Karpas-422 (cell line): ENCODE results near the gene HHLA2. TPM values are rescaled to one million over a fixed set of nuclear protein-coding genes. Genes with fewer than 3 reads are reported as not detected.
"Not testable (repeated sequence)": the region's sequence is repeated elsewhere in the genome, so short reads cannot be mapped to it uniquely, and the experiment has no call there.

ENCODE experiments used
- DNase-seq: peaks from one replicate; pipeline ENCODE4 v3.0.0-alpha.2; 2015
- H2AFZ ChIP-seq: fragments of 200-600 bp; sonication (generic); 2 replicates; pipeline ENCODE4 v1.6.1; 2014; ENCODE audit warnings: antibody characterized with exemption, low read length, mixed read lengths
- H3K27ac ChIP-seq: fragments of 200-600 bp; sonication (generic); 2 replicates; pipeline ENCODE4 v1.5.1; 2014; ENCODE audit warnings: mild to moderate bottlenecking, low read length, moderate library complexity
- H3K27me3 ChIP-seq: fragments of 200-600 bp; sonication (generic); 2 replicates; pipeline ENCODE4 v1.6.1; 2014; ENCODE audit warnings: low read length, mixed read lengths
- H3K36me3 ChIP-seq: fragments of 200-600 bp; sonication (generic); 2 replicates; pipeline ENCODE4 v1.6.1; 2014; ENCODE audit warnings: low read length, mixed read lengths; ENCODE audit not compliant: insufficient read depth
- H3K4me1 ChIP-seq: fragments of 200-600 bp; sonication (generic); 2 replicates; pipeline ENCODE4 v1.6.1; 2014; ENCODE audit warnings: mild to moderate bottlenecking, low read length, mixed read lengths
- H3K4me2 ChIP-seq: fragments of 200-600 bp; sonication (generic); 2 replicates; pipeline ENCODE4 v1.6.1; 2014; ENCODE audit warnings: low read length, low read depth, mild to moderate bottlenecking; ENCODE audit not compliant: poor library complexity, severe bottlenecking
- H3K4me3 ChIP-seq: fragments of 200-600 bp; sonication (generic); 2 replicates; pipeline ENCODE4 v1.5.1; 2014; ENCODE audit warnings: mild to moderate bottlenecking, antibody characterized with exemption, low read length, mixed read lengths
- H3K79me2 ChIP-seq: fragments of 200-600 bp; sonication (generic); 2 replicates; pipeline ENCODE4 v1.6.1; 2014; ENCODE audit warnings: mild to moderate bottlenecking, low read length, mixed read lengths
- H3K9ac ChIP-seq: fragments of 200-600 bp; sonication (generic); 2 replicates; pipeline ENCODE4 v1.6.0; 2014; ENCODE audit warnings: low read length
- H3K9me2 ChIP-seq: fragments of 200-600 bp; sonication (generic), shearing (Covaris generic); replicated peaks from 2 replicates; pipeline ENCODE4 v1.6.0; 2014; ENCODE audit warnings: mild to moderate bottlenecking, low read length, moderate library complexity; ENCODE audit not compliant: insufficient read depth
- H3K9me3 ChIP-seq: fragments of 300-700, 200-600 bp; sonication (generic); 2 replicates; pipeline ENCODE4 v1.6.1; 2014; ENCODE audit warnings: low read length, mixed read lengths
- H4K20me1 ChIP-seq: fragments of 200-600 bp; sonication (generic); 2 replicates; pipeline ENCODE4 v1.6.1; 2014; ENCODE audit warnings: mild to moderate bottlenecking, antibody characterized with exemption, low read length, low read depth; ENCODE audit not compliant: insufficient read depth
- total RNA-seq: library from RNA; depleted of rRNA; stranded (reverse); fragments of >200 nt; shearing (Covaris generic); gene quantifications from 2 replicates; pipeline ENCODE4 v1.2.3, GENCODE V29; 2014; ENCODE audit warnings: low replicate concordance; rRNA removed

HHLA2 gene, protein sequence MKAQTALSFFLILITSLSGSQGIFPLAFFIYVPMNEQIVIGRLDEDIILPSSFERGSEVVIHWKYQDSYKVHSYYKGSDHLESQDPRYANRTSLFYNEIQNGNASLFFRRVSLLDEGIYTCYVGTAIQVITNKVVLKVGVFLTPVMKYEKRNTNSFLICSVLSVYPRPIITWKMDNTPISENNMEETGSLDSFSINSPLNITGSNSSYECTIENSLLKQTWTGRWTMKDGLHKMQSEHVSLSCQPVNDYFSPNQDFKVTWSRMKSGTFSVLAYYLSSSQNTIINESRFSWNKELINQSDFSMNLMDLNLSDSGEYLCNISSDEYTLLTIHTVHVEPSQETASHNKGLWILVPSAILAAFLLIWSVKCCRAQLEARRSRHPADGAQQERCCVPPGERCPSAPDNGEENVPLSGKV
- not detected in 2 replicates for total RNA-seq

DNA sequence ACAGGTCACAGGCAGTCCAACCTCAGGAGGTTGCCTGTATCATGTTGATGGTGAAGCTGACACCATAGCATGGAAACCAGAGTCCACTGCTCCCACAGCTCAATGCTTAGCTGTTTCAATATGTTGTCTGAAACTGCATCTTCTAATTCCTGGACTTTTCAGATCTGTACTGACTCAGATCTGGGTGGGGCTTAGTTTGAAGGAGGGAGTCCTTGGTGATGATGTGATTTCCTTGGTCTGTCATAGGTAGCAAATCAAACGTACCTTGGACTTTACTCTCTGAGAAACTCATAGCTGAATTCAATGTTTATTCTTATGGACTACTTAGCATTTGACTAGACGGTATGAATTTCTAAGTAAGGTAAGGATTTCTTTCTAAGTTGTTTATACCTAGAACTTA, at the start of gene HHLA2:
TSS of gene HHLA2 (plus strand) at position 310 of the 400 bp plus-strand sequence. CDS start 55,266 bp downstream, outside the sequence.
- H3K36me3 ChIP-seq: no peaks in the 10 kb centered on the region
- no peaks in the 10 kb centered on the region for H3K4me1 ChIP-seq
- H3K79me2 ChIP-seq: no peaks in the 10 kb centered on the region
- no peaks in the 10 kb centered on the region for H3K9me2 ChIP-seq
- H3K4me3 ChIP-seq: no peak within 1 kb of the TSS
- no peak within 1 kb of the TSS for H3K27ac ChIP-seq
- no peaks in the 10 kb centered on the region for H4K20me1 ChIP-seq
- H3K4me2 ChIP-seq: no peak within 1 kb of the TSS
- H3K9ac ChIP-seq: no peak within 1 kb of the TSS
- H2AFZ ChIP-seq: no peak within 1 kb of the TSS
- no peaks in the 10 kb centered on the region for H3K27me3 ChIP-seq
- DNase-seq: no peak
- H3K9me3 ChIP-seq: no peaks in the 10 kb centered on the region

DNA sequence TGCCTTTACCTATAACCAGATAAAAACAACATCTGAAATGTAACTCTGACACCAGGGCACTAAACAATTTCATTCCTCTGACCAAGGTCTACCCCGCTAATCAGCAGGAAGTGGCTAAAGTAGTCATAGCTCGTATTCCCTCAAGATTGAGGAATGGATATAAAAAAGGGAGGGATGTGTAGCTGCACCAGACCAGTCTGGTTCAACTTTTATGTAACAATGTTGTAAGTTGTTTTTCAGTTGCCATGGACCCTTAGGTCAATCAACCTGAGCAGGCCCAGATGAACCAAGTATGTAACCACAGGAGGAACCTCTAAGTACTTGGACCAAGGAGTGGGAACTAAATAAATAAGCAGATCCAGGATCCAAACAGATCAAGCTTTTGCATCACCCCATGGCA, 45.7 kb upstream of the HHLA2 start:
- Histone ChIP-seq H3K9ac (no peak overlapping the region), H3K27me3 (no peaks in the 10 kb centered on the region), H3K4me2 (no peak overlapping the region), H3K27ac (no peak overlapping the region), H3K9me2 (no peaks in the 10 kb centered on the region), H2AFZ (no peak overlapping the region), H4K20me1 (no peaks in the 10 kb centered on the region), H3K79me2 (no peaks in the 10 kb centered on the region), H3K4me1 (no peaks in the 10 kb centered on the region), H3K9me3 (no peaks in the 10 kb centered on the region), H3K36me3 (no peaks in the 10 kb centered on the region), H3K4me3 (no peak overlapping the region)
- DNase-seq: no peak

DNA sequence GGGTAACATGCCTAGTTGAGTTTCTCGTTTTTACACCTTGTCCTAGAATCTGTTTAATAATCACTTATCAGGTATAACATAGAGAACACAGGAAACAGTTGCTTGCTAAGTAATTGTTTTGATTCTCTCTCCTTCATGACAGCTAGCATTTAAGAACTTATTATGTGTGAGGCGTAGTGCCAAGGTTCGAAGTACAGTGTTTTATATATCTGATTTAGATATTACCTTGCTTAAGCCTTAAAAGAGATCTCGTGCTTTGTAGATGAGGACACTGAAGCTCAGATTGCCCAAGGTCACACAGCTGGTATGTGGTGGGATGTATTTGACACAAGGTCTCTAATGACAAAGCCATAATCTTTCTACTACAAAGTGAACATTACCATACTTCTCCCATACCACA, 45.1 kb upstream of the HHLA2 start:
- no peaks in the 10 kb centered on the region for H3K27me3 ChIP-seq
- no peaks in the 10 kb centered on the region for H4K20me1 ChIP-seq
- H3K9me3 ChIP-seq: no peaks in the 10 kb centered on the region
- H3K9ac ChIP-seq: no peak overlapping the region
- H3K4me1 ChIP-seq: no peaks in the 10 kb centered on the region
- no peak overlapping the region for H2AFZ ChIP-seq
- no peaks in the 10 kb centered on the region for H3K36me3 ChIP-seq
- no peak overlapping the region for H3K27ac ChIP-seq
- H3K4me2 ChIP-seq: no peak overlapping the region
- H3K79me2 ChIP-seq: no peaks in the 10 kb centered on the region
- no peaks in the 10 kb centered on the region for H3K9me2 ChIP-seq
- DNase-seq: no peak
- H3K4me3 ChIP-seq: no peak overlapping the region

DNA sequence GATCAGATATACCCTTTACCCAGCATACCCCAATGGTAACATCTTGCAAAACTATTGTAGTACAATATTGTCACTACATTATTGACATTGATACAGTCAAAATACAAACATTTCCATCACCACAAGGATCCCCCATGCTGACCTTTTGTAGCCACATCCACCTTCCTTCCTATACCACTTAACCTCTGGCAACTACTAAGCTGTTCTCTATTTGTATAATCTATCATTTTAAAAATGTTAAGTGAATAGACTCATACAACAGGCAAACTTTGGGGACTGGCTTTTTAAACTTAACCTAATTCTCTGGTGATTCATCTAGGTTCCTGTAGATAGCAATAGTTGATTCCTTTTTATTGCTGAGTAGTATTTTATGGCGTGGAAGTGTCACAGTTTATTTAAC, 44.5 kb upstream of the HHLA2 start:
- DNase-seq: no peak
- no peaks in the 10 kb centered on the region for H3K36me3 ChIP-seq
- H3K27ac ChIP-seq: no peak overlapping the region
- no peaks in the 10 kb centered on the region for H3K79me2 ChIP-seq
- no peaks in the 10 kb centered on the region for H4K20me1 ChIP-seq
- no peaks in the 10 kb centered on the region for H3K9me2 ChIP-seq
- no peaks in the 10 kb centered on the region for H3K9me3 ChIP-seq
- H3K4me2 ChIP-seq: no peak overlapping the region
- H3K27me3 ChIP-seq: no peaks in the 10 kb centered on the region
- no peak overlapping the region for H3K4me3 ChIP-seq
- no peak overlapping the region for H3K9ac ChIP-seq
- no peak overlapping the region for H2AFZ ChIP-seq
- H3K4me1 ChIP-seq: no peaks in the 10 kb centered on the region

DNA sequence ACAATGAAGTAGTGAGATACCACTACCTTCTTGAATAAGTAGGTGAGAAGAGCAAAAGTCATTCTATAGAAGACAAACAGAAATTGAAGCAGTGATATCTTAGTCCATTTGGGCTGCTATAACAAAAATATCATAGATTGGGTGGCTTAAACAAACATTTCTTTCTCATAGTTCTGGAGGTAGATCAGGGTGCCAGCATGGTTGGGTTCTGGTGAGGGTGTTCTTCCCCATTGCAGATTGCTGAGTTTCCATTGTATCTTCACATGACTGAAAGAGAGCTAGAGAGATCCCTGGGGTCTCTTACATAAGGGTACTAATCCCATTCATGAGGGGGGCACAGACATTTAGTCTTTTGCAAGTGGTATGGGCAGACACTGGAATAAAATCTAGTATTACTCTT, 41.2 kb upstream of the HHLA2 start:
- H4K20me1 ChIP-seq: no peaks in the 10 kb centered on the region

DNA sequence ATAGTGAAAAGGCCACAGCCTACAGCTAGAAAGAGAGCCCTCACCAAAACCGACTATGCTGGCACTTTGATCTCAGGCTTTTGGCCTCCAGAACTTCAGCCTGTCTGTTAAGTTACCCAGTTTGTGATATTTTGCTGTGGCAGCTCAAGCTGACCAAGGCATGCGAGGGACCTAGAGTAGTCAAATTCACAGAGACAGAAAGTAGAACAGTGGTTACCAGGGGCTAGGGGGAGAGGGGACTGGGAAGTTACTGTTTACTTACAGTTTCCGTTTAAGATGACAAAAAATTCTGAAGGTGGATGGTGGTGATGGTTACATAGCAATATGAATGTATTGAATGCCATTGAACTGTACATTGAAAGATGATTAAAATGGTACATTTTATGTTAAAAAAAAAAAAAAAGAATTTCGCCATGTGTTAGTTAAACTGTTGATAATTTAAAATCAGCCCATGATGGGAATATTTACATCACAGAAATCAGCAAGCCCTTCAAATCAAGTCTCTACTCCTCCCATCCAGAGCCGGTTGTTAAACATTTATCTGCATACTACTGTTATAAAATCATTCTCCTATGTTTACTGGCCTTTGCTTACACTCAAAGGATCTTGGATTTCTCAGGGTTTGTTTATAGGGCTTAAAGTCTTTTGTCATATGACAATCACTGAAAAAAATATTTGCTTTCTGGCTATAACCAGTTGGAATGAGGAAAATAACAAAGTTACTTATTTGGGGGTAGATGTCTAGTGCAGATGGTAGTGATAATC, 31.6 kb upstream of the HHLA2 start:
- H3K4me2 ChIP-seq, H3K36me3 ChIP-seq, H3K79me2 ChIP-seq, DNase-seq, H3K9me3 ChIP-seq, H2AFZ ChIP-seq, H3K27ac ChIP-seq, H3K4me3 ChIP-seq, H3K9me2 ChIP-seq, H3K4me1 ChIP-seq, H3K9ac ChIP-seq, H3K27me3 ChIP-seq, H4K20me1 ChIP-seq: not testable (repeated sequence)

More for the DNA sequence above, 41.2 kb upstream of the HHLA2 start:
- Histone ChIP-seq H3K4me1 (no peaks in the 10 kb centered on the region), H3K4me3 (no peak overlapping the region), H3K36me3 (no peaks in the 10 kb centered on the region), H3K27me3 (no peaks in the 10 kb centered on the region), H3K9ac (no peak overlapping the region), H3K9me3 (no peaks in the 10 kb centered on the region), H3K4me2 (no peak overlapping the region), H3K27ac (no peak overlapping the region), H2AFZ (no peak overlapping the region), H3K79me2 (no peaks in the 10 kb centered on the region), H3K9me2 (no peaks in the 10 kb centered on the region)
- DNase-seq: no peak

DNA sequence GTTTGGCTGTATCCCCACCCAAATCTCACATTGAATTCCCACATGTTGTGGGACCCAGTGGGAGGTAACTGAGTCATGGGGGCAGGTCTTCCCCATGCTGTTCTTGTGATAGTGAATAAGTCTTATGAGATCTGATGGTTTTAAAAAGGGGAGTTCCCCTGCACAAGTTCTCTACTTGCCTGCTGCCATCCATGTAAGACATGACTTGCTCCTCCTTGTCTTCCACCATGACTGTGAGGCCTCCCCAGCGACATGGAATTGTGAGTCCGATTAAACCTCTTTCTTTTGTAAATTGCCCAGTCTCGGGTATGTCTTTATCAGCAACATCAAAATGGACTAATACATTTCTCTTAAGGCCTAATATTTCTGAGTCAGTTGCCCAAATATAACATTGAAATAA, 28.1 kb upstream of the HHLA2 start:
- H3K9me3 ChIP-seq: not testable (repeated sequence)

DNA sequence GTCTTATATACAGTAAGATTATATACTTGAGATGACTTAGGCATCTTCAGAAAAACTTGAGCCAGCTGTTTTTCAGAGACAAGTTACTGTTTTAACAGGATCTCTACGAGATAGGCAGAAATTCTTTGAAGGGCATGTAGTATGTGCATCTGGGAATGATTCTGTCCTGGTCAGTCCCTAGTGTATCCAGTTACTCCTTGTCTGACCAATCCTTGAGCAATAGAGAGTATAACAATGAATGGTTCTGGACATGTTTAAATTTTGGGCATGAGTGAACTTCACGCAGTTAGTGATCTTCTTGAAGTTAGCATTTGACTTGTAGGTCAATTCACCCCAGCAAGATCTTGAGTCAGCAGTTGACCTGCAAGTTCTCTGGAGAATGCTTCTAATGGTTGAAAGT, 24.7 kb upstream of the HHLA2 start:
- no peaks in the 10 kb centered on the region for H3K9me2 ChIP-seq
- no peaks in the 10 kb centered on the region for H3K9me3 ChIP-seq

More for the DNA sequence above, 28.1 kb upstream of the HHLA2 start:
- not testable (repeated sequence) for H3K4me2 ChIP-seq, H3K36me3 ChIP-seq, H3K79me2 ChIP-seq, H3K9me2 ChIP-seq, DNase-seq, H3K4me3 ChIP-seq, H3K9ac ChIP-seq, H4K20me1 ChIP-seq, H2AFZ ChIP-seq, H3K4me1 ChIP-seq, H3K27me3 ChIP-seq, H3K27ac ChIP-seq

More for the DNA sequence above, 24.7 kb upstream of the HHLA2 start:
- no peaks in the 10 kb centered on the region for H4K20me1 ChIP-seq
- no peak overlapping the region for H3K27ac ChIP-seq
- DNase-seq: no peak
- no peaks in the 10 kb centered on the region for H3K4me1 ChIP-seq
- no peak overlapping the region for H3K4me2 ChIP-seq
- H3K9ac ChIP-seq: no peak overlapping the region
- no peaks in the 10 kb centered on the region for H3K36me3 ChIP-seq
- no peak overlapping the region for H3K4me3 ChIP-seq
- H3K79me2 ChIP-seq: no peaks in the 10 kb centered on the region
- H2AFZ ChIP-seq: no peak overlapping the region
- no peaks in the 10 kb centered on the region for H3K27me3 ChIP-seq
